ENCODE measurements around the gene FOXN1. TPM values are rescaled to one million over a fixed set of nuclear protein-coding genes. Genes with fewer than 3 reads are reported as not detected.

The FOXN1 gene
- total and polyA plus RNA-seq, 2 donors from 2014 or later, result not detected

- no peaks in the 10 kb centered on the region for H3K27me3 ChIP-seq (ENCODE audit: control insufficient read depth, insufficient read depth, low read length)
- peaks cover 0 to 5% (median 4%) of the 10 kb centered on the region in 3 donors for H3K4me1 ChIP-seq (ENCODE audit: control insufficient read depth in 2 of 3, insufficient read depth in 2 of 3, low read depth in 1 of 3, low read length in 3 of 3)
- TF ChIP-seq, protein P1, sequence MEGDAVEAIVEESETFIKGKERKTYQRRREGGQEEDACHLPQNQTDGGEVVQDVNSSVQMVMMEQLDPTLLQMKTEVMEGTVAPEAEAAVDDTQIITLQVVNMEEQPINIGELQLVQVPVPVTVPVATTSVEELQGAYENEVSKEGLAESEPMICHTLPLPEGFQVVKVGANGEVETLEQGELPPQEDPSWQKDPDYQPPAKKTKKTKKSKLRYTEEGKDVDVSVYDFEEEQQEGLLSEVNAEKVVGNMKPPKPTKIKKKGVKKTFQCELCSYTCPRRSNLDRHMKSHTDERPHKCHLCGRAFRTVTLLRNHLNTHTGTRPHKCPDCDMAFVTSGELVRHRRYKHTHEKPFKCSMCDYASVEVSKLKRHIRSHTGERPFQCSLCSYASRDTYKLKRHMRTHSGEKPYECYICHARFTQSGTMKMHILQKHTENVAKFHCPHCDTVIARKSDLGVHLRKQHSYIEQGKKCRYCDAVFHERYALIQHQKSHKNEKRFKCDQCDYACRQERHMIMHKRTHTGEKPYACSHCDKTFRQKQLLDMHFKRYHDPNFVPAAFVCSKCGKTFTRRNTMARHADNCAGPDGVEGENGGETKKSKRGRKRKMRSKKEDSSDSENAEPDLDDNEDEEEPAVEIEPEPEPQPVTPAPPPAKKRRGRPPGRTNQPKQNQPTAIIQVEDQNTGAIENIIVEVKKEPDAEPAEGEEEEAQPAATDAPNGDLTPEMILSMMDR (IDR thresholded peaks at IDR 0.05; ENCODE audit: borderline replicate concordance, extremely low read depth, insufficient read depth), result no peak
- H3K9me3 ChIP-seq (ENCODE audit: control insufficient read depth in 2 of 3, insufficient read depth in 1 of 3, low read length in 3 of 3), result no peaks in the 10 kb centered on the region
- peaks cover 2 to 12% (median 5%) of the 10 kb centered on the region in 3 donors for H3K36me3 ChIP-seq (ENCODE audit: control insufficient read depth in 2 of 3, insufficient read depth in 3 of 3, low read length in 3 of 3)
- H3K4me3 ChIP-seq (ENCODE audit: low read length in 3 of 3), result peak within 1 kb of the TSS in 2 of 3 donors; percentile 40 to 43
- DNase-seq, result peak; percentile 92 to 98 (median 96)
- intact Hi-C loops (cut with DNase I), result no loop called here
- H3K27ac ChIP-seq (ENCODE audit: low read depth in 2 of 2, low read length in 2 of 2), result no peak within 1 kb of the TSS
- no peak within 1 kb of the TSS for H3K9ac ChIP-seq (ENCODE audit: low read length in 3 of 3)
- FAIRE-seq, result no peak
Observed at GRCh38 chr17:28576758-28577465, 70.8 kb downstream of the FOXN1 start, which contains the start of gene ALDOC. Gene ALDOC (minus strand): TSS chr17:28576895. CDS start chr17:28575532, 1,363 bp downstream.

- H3K36me3 ChIP-seq (ENCODE audit: control insufficient read depth in 2 of 3, insufficient read depth in 3 of 3, low read length in 3 of 3), result peaks cover 6 to 18% (median 11%) of the 10 kb centered on the region in 3 donors
- no peak for FAIRE-seq
- peaks cover 0 to 3% (median 0%) of the 10 kb centered on the region in 3 donors for H3K4me1 ChIP-seq (ENCODE audit: control insufficient read depth in 2 of 3, insufficient read depth in 2 of 3, low read depth in 1 of 3, low read length in 3 of 3)
- intact Hi-C loops (cut with DNase I), result no loop called here
- TF ChIP-seq, protein P1 (IDR thresholded peaks at IDR 0.05; ENCODE audit: borderline replicate concordance, extremely low read depth, insufficient read depth), result no peak
- H3K4me3 ChIP-seq (ENCODE audit: low read length in 3 of 3), result no peak overlapping the region
- no peaks in the 10 kb centered on the region for H3K27me3 ChIP-seq (ENCODE audit: control insufficient read depth, insufficient read depth, low read length)
- no peak for DNase-seq
- no peak overlapping the region for H3K9ac ChIP-seq (ENCODE audit: low read length in 3 of 3)
- H3K27ac ChIP-seq (ENCODE audit: low read depth in 2 of 2, low read length in 2 of 2), result no peak overlapping the region
- H3K9me3 ChIP-seq (ENCODE audit: control insufficient read depth in 2 of 3, insufficient read depth in 1 of 3, low read length in 3 of 3), result no peaks in the 10 kb centered on the region
Observed at GRCh38 chr17:28577466-28577824, 71.3 kb downstream of the FOXN1 start.

GRCh38 chr17:28578246-28579195 lies 72.4 kb downstream of the FOXN1 start:
- TF ChIP-seq, protein P1 (IDR thresholded peaks at IDR 0.05; ENCODE audit: borderline replicate concordance, extremely low read depth, insufficient read depth), result no peak
- H3K4me1 ChIP-seq (ENCODE audit: control insufficient read depth in 2 of 3, insufficient read depth in 2 of 3, low read depth in 1 of 3, low read length in 3 of 3), result peaks cover 0 to 3% (median 0%) of the 10 kb centered on the region in 3 donors
- no peak overlapping the region for H3K9ac ChIP-seq (ENCODE audit: low read length in 3 of 3)
- DNase-seq (no peak), FAIRE-seq (no peak)
- no peaks in the 10 kb centered on the region for H3K9me3 ChIP-seq (ENCODE audit: control insufficient read depth in 2 of 3, insufficient read depth in 1 of 3, low read length in 3 of 3)
- peaks cover 6 to 25% (median 16%) of the 10 kb centered on the region in 3 donors for H3K36me3 ChIP-seq (ENCODE audit: control insufficient read depth in 2 of 3, insufficient read depth in 3 of 3, low read length in 3 of 3)
- H3K27me3 ChIP-seq (ENCODE audit: control insufficient read depth, insufficient read depth, low read length), result no peaks in the 10 kb centered on the region
- intact Hi-C loops (cut with DNase I), result no loop called here
- no peak overlapping the region for H3K27ac ChIP-seq (ENCODE audit: low read depth in 2 of 2, low read length in 2 of 2)
- H3K4me3 ChIP-seq (ENCODE audit: low read length in 3 of 3), result no peak overlapping the region

Measured in kidney (tissue), 14 donors.